Occipital lobe (tissue), 2 donors: ENCODE results near the gene SLIT3. TPM values are rescaled to one million over a fixed set of nuclear protein-coding genes. Genes with fewer than 3 reads are reported as not detected.

ENCODE experiments used
- DNase-seq: peaks from one replicate; lab custom pipeline; 2025; lab: John Stamatoyannopoulos, UW
- total RNA-seq: library from RNA; depleted of rRNA; stranded (reverse); fragments of >200 nt; gene quantifications from one replicate; pipeline ENCODE4 v1.2.3, GENCODE V29; 2014

The SLIT3 gene
- total RNA-seq, 1 donor from 2014 or later, result 0.78 TPM

GRCh38 chr5:169270827-169271226 lies 30.1 kb downstream of the SLIT3 start:
- no peak for DNase-seq

GRCh38 chr5:169268019-169268418 lies 32.9 kb downstream of the SLIT3 start:
- no peak for DNase-seq

GRCh38 chr5:169265888-169266287 lies 35.1 kb downstream of the SLIT3 start:
- DNase-seq, result no peak

- DNase-seq, result no peak
Measured at GRCh38 chr5:169263591-169263990, 37.3 kb downstream of the SLIT3 start.

- no peak for DNase-seq
Measured at GRCh38 chr5:169260896-169261569, 39.9 kb downstream of the SLIT3 start.

GRCh38 chr5:169258372-169259000 lies 42.5 kb downstream of the SLIT3 start:
- no peak for DNase-seq

GRCh38 chr5:169256191-169256590 lies 44.7 kb downstream of the SLIT3 start:
- DNase-seq, result no peak

- DNase-seq, result no peak
Measured at GRCh38 chr5:169253071-169253470, 47.9 kb downstream of the SLIT3 start.

- DNase-seq, result no peak
Measured at GRCh38 chr5:169251333-169252084, 49.4 kb downstream of the SLIT3 start.

GRCh38 chr5:169250887-169251286 lies 50.1 kb downstream of the SLIT3 start:
- DNase-seq, result no peak

GRCh38 chr5:169248996-169249395 lies 51.9 kb downstream of the SLIT3 start:
- no peak for DNase-seq

GRCh38 chr5:169248550-169248949 lies 52.4 kb downstream of the SLIT3 start:
- no peak for DNase-seq

- no peak for DNase-seq
Measured at GRCh38 chr5:169244812-169245211, 56.1 kb downstream of the SLIT3 start.

GRCh38 chr5:169243651-169244422 lies 57.1 kb downstream of the SLIT3 start:
- DNase-seq, result peak; percentile 42

- no peak for DNase-seq
Measured at GRCh38 chr5:169242849-169243186, 58.1 kb downstream of the SLIT3 start.

GRCh38 chr5:169242175-169242848 lies 58.6 kb downstream of the SLIT3 start:
- no peak for DNase-seq

GRCh38 chr5:169229342-169229892 lies 71.5 kb downstream of the SLIT3 start:
- DNase-seq, result no peak

GRCh38 chr5:169226895-169227294 lies 74.0 kb downstream of the SLIT3 start:
- DNase-seq, result no peak

- DNase-seq, result no peak
Measured at GRCh38 chr5:169225830-169226356, 75.0 kb downstream of the SLIT3 start.

GRCh38 chr5:169223595-169223953 lies 77.4 kb downstream of the SLIT3 start:
- no peak for DNase-seq
